Stimulated activated CD4-positive, alpha-beta T cell treated with anti-CD3 and anti-CD28 coated beads, TNF-alpha, amount 100 ng/mL, for 1 hour (primary cell): Measurements from ENCODE around the gene TXNDC15.
"Not testable (repeated sequence)": the region's sequence is repeated elsewhere in the genome, so short reads cannot be mapped to it uniquely, and the experiment has no call there.

ENCODE experiments used
- DNase-seq, 3 donors: peaks; one replicate each; pipeline ENCODE4 v3.0.0-alpha.2; 2020; ENCODE audit warnings: low read depth in 3 of 3, low spot score in 1 of 3

Gene TXNDC15

GRCh38 chr5:134873987-134874830 lies at the start of gene TXNDC15:
Gene TXNDC15 (plus strand): TSS chr5:134874371. CDS start chr5:134874428, 57 bp downstream.
- peak; percentile 40 to 66 (median 57) for DNase-seq

- no peak for DNase-seq
Measured at GRCh38 chr5:134824681-134825080, 49.5 kb upstream of the TXNDC15 start.

- DNase-seq, result no peak
Measured at GRCh38 chr5:134825212-134825611, 49.0 kb upstream of the TXNDC15 start.

- no peak for DNase-seq
Measured at GRCh38 chr5:134833340-134834032, 40.7 kb upstream of the TXNDC15 start.

GRCh38 chr5:134835623-134836022 lies 38.5 kb upstream of the TXNDC15 start:
- DNase-seq, result no peak

GRCh38 chr5:134837530-134838181 lies 36.5 kb upstream of the TXNDC15 start:
- no peak for DNase-seq

- DNase-seq, result not testable (repeated sequence)
Measured at GRCh38 chr5:134838361-134838760, 35.8 kb upstream of the TXNDC15 start.

GRCh38 chr5:134840811-134841210 lies 33.4 kb upstream of the TXNDC15 start:
- DNase-seq, result no peak

GRCh38 chr5:134844252-134844651 lies 29.9 kb upstream of the TXNDC15 start:
- DNase-seq, result no peak

GRCh38 chr5:134845335-134845851 lies 28.8 kb upstream of the TXNDC15 start:
- no peak for DNase-seq

GRCh38 chr5:134845852-134846640 lies 28.1 kb upstream of the TXNDC15 start, which contains the start of gene C5orf24:
Gene C5orf24 (plus strand): TSS chr5:134845968. CDS start chr5:134854901, 8,933 bp downstream.
- peak; percentile 74 to 82 (median 80) for DNase-seq

- no peak for DNase-seq
Measured at GRCh38 chr5:134846641-134846960, 27.6 kb upstream of the TXNDC15 start.

GRCh38 chr5:134849434-134849933 lies 24.7 kb upstream of the TXNDC15 start:
- not testable (repeated sequence) for DNase-seq

GRCh38 chr5:134851307-134851923 lies 22.8 kb upstream of the TXNDC15 start:
- no peak for DNase-seq

GRCh38 chr5:134856465-134856864 lies 17.7 kb upstream of the TXNDC15 start:
- DNase-seq, result not testable (repeated sequence)

GRCh38 chr5:134857401-134857800 lies 16.8 kb upstream of the TXNDC15 start:
- no peak for DNase-seq

GRCh38 chr5:134864707-134865106 lies 9.5 kb upstream of the TXNDC15 start:
- DNase-seq, result no peak

- no peak for DNase-seq
Measured at GRCh38 chr5:134873494-134873893, 677 bp upstream of the TXNDC15 start.

GRCh38 chr5:134874831-134875655 lies 872 bp downstream of the TXNDC15 start:
- peak in 1 of 3 donors; percentile 7 for DNase-seq
